OCI-LY1 (cell line): ENCODE data around the gene TSEN2.

ENCODE experiments used
- EZH2 ChIP-seq: fragments of 200-600 bp; sonication (generic), shearing (Covaris generic); IDR thresholded peaks from 2 replicates; pipeline ENCODE4 v1.8.0; 2017; ENCODE audit warnings: borderline replicate concordance, mixed run types, mild to moderate bottlenecking, antibody characterized with exemption, low read length, moderate library complexity, mixed read lengths
- TF ChIP-seq, protein P1 (sequence below): fragments of 200-600 bp; sonication (generic), shearing (Covaris generic); IDR thresholded peaks from 2 replicates; pipeline ENCODE4 v1.5.1; 2017; ENCODE audit warnings: mild to moderate bottlenecking, antibody characterized with exemption, low read length, moderate library complexity, mixed read lengths

GRCh38 chr3:12532182-12532581 is 47.9 kb downstream of the TSEN2 start:
- TF ChIP-seq, protein P1, sequence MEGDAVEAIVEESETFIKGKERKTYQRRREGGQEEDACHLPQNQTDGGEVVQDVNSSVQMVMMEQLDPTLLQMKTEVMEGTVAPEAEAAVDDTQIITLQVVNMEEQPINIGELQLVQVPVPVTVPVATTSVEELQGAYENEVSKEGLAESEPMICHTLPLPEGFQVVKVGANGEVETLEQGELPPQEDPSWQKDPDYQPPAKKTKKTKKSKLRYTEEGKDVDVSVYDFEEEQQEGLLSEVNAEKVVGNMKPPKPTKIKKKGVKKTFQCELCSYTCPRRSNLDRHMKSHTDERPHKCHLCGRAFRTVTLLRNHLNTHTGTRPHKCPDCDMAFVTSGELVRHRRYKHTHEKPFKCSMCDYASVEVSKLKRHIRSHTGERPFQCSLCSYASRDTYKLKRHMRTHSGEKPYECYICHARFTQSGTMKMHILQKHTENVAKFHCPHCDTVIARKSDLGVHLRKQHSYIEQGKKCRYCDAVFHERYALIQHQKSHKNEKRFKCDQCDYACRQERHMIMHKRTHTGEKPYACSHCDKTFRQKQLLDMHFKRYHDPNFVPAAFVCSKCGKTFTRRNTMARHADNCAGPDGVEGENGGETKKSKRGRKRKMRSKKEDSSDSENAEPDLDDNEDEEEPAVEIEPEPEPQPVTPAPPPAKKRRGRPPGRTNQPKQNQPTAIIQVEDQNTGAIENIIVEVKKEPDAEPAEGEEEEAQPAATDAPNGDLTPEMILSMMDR = no peak
- TF ChIP-seq EZH2 = no peak
